Forelimb muscle (tissue), 1 donor: ENCODE measurements around the gene HTT. TPM values are rescaled to one million over a fixed set of nuclear protein-coding genes. Genes with fewer than 3 reads are reported as not detected.

Experiments
- DNase-seq: peaks from one replicate; pipeline ENCODE4 v3.0.0-alpha.2; 2013; ENCODE audit warnings: low read depth
- polyA plus RNA-seq: library from polyadenylated mRNA; unstranded; fragments of 120-200 nt; gene quantifications from one replicate; pipeline ENCODE4 v1.2.1, GENCODE V29; 2013; ENCODE audit not compliant: insufficient read length

Gene HTT
- polyA plus RNA-seq, 1 donor: 21.1 TPM

DNA sequence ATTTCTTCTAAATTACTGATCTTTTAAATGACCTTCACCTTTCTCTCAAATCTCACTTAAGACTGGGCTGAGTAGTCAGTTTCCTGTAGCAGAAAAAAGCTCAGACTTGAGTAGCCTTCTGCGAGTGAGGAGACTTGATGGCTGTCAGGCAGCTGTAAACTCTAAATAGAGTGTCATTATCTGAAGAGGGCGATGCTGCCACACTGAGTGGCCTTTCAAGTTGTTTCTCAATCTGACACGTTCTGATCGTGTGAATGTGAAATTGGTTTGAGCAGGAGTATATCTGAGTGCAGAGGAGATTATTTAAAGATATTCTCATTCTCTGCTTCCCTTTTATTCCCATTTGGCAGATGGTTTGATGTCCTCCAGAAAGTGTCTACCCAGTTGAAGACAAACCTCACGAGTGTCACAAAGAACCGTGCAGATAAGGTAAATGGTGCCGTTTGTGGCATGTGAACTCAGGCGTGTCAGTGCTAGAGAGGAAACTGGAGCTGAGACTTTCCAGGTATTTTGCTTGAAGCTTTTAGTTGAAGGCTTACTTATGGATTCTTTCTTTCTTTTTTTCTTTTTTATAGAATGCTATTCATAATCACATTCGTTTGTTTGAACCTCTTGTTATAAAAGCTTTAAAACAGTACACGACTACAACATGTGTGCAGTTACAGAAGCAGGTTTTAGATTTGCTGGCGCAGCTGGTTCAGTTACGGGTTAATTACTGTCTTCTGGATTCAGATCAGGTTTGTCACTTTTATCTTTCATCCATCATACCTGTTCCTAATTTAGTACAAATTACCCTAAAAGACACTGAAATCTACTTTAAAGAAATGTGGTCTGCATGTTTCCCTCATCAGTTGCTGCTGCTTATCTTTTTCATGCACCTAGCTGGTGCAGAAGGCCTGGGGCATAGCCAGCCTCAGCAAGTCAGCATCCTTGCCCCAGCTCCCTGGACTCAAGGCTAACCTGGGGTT lies 100.2 kb downstream of the HTT start:
- DNase-seq: no peak

GRCh38 chr4:3176367-3177229 lies 102.1 kb downstream of the HTT start:
- no peak for DNase-seq

- no peak for DNase-seq
Observed at GRCh38 chr4:3177426-3177825, 102.9 kb downstream of the HTT start.

- no peak for DNase-seq
Observed at GRCh38 chr4:3177905-3178304, 103.4 kb downstream of the HTT start.

- DNase-seq: no peak
Observed at GRCh38 chr4:3178351-3178750, 103.9 kb downstream of the HTT start.

DNA sequence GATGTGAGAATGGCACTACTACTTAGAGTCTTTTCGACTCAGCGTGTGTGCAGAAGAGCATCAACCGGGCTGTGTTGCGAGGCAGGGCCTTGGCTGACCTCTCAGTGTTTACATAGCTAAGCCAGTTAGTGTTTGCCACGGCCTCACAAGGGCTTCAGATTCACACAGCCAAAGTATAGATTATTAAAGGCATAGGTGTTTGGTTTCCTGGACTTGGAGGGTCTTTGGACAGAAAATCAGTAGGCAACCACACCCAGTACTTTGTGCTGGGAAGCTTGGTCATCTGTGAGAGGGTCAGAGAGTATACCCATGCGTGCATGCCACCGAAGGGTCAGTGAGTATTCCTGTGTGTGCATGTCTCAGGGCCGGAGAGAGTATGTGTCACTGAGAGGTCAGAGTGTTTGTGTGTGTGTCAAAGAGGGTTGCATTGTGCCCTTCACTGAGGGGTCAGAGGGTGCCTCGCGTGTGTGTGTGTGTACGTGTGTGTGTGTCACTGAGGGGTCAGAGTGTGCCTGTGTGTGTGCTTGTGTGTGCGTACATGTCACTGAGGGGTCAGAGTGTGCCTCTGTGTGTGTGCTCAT lies 104.7 kb downstream of the HTT start:
- no peak for DNase-seq

DNA sequence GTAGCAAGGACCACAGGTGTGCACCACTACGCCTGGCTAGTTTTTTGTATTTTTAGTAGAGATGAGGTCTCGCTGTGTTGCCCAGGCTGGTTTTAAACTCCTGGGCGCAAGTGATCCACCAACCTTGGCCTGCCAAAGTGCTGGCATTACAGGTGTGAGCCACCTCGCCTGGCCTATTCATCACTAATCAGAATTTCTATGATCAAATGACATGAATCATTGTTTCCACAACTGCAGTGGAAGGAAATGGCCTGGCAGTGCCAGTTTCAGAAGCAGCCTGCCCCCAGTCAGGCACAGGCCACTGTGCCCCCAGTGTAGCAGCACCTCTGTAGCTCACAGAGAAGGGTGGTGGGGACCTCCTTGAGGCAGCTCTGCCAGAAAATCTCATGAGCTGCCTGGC lies 108.5 kb downstream of the HTT start:
- no peak for DNase-seq

DNA sequence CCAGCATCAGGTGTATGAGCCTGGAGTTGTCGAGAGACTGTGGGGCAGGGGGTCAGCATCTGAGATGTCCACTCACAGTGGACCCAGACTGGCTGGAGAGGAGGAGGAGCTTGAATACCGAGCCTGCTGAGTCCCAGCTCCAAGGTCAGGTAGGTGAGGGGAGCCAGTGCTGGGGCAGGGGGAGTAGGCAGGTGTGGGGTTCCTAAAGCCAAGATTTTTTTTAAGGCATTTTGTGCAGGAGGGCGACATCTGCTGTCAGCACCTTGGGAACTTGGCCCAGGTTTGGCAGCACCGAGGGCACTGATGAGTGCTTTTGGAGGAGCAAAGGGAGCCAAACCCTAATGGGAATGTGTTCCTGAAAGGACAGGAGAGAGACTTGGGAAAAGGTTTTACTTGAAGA lies 110.2 kb downstream of the HTT start:
- DNase-seq: no peak

DNA sequence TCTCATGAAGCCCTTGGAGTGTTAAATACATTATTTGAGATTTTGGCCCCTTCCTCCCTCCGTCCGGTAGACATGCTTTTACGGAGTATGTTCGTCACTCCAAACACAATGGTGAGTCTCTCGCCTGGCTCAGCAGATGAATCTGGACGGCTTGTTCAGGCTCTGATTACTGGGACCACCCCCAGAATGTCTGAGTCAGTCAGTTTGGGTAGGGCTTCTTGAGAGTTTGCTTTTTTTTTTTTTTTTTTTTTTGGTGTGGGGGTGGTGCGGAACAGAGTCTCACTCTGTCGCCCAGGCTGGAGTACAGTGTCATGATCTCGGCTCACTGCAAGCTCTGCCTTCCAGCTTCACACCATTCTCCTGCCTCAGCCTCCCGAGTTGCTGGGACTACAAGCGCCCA lies 112.1 kb downstream of the HTT start:
- no peak for DNase-seq

DNA sequence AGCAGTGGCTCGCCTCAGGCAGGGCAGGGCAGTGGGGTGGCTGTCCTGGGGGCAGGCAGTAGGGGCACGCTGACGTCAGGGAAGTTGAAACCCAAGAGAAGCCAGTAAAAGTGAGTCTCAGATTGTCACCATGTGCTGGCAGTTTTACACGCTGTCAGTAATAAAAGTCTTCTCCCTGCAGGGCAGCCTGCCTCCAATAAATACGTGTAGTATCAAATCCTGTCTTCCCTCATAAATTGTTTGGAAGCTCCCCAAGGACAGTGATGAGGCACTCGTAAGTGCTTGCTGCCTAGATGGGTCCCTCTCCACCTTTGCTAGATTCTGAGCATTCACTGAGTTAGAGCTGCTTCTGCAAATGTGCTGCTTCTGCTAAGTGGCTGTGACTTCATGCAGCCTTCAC lies 113.6 kb downstream of the HTT start:
- DNase-seq: no peak

DNA sequence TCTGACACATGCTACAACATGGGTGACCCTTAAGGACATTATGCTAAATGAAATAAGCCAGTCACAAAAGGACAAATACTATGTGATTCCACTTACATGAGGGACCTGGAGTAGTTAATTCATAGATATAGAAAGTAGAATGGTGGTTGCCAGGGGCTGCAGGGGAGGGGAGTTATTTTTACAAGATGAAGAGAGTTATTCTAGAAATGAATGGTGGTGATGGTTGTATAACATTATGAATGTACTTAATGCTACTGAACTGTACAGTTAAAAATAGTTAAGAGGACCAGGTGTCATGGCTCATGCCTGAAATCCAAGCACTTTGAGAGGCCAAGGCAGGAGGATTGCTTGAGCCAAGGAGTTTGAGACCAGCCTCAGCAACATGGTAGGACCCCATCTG lies 115.0 kb downstream of the HTT start:
- DNase-seq: no peak

GRCh38 chr4:3190549-3190948 lies 116.1 kb downstream of the HTT start:
- DNase-seq: no peak

GRCh38 chr4:3192188-3192587 lies 117.7 kb downstream of the HTT start:
- DNase-seq: no peak

- no peak for DNase-seq
Observed at GRCh38 chr4:3192827-3193226, 118.3 kb downstream of the HTT start.

- DNase-seq: no peak
Observed at GRCh38 chr4:3193531-3194203, 119.2 kb downstream of the HTT start.

DNA sequence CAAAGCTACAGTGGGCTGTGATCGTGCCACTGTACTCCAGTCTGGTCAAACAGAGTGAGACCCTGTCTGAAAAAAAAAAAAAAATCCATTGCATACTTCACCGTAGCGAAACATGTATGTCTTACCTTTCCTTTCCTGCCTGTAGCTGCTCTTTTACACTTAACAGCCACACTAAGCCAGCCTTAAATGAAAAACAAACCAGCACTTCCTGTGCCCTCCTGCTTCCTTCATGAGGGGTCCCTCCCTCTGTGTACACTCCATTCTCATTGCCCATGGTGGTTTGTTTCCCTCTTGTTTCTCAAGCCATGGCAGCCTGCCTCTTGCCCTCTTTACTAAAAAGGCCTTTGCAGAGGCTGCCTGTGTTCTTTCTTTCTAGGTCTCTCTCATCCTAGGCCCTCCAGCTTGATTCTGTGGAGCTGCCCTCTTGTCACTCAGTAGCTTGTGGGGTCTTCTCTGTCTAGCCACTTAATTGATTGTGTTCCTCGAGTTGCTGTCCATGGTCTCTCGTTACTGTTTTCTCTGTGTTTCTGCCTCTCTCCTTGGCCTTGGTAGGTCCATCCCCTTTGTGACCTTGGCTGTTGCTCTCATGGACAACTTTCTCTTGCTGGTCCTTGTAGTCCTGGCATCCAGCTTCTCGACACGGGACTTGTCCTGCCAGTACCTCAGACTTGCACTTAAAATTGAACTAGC lies 122.3 kb downstream of the HTT start:
- DNase-seq: no peak

DNA sequence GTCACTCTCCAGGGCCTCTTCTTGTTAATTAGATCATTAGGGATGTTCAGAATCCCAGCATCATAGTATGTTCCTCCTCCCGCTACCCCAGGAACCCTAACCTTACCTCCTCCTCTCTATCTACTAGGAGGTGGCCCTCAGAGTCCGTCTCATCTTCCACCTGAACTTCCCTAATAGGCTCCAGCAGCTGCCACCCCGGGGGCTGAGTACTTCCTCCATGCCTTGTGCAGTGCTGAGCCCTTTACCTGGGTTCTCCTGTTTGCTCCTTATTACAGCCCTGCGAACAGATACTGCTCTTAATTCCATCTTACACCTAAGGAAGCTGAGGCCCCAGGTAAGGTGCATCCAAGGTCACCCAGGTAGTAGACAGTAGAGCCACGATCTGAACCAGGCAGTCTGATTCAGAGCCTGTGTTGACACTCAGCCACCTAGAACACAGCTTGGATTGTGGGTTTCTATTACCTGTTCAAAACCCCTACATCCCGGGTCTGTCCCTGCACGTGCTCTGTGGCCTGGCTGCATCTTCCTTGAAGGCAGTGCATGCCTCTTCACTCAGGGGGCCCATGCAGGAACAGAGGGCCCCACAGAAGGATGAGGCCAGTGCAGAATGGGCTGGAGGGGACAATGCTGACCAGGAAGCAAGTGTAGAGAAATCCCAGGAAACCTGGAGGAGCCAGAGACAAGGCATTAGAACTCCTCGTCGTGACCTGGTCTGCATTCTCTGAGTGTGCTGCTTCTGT lies 123.1 kb downstream of the HTT start:
- no peak for DNase-seq

DNA sequence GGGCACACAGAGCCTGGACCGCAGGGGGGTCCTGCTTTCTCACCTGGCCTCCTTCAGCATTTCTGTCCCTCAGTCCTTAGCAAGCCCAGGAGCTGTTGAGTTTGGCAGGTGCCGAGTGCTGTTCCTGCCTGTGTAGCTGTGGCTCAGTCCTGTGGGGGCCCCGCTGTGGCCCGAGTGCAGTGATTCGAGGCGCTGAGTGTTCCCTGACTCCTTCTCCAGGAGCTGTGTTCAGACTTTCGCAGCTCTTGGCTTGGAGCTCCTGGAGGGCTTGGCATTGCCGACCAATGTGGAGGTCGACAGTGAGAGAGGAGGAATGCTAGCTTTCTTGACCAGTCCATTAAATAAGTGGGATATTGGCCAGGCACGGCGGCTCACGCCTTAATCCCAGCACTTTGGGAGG lies 124.4 kb downstream of the HTT start:
- DNase-seq: no peak

DNA sequence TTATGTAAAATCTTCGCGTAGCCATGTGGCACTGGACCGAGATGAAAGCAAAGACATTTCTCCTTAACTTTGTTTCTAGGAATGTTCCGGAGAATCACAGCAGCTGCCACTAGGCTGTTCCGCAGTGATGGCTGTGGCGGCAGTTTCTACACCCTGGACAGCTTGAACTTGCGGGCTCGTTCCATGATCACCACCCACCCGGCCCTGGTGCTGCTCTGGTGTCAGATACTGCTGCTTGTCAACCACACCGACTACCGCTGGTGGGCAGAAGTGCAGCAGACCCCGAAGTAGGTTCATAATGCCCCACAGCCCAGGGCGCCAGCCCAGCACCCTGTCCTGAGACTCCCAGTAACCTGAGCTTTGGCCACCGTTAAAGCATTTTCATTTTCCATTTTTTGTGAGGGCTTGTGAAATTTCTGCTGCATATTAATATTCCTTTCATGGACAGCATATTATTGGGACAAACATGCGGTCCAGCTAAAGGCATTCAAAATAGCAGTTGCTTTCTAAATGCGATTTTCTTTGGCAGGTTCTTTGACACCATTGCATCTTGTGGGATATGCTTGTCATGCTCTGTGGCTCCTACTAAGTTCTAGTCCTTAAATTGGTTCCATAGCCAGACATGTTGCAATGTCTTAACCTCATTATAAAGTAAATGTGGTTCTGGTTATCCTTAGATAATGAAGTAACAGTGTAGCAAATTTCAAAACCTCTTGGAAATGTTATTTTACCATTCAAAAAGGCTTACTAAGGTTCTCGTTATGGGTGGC lies 125.4 kb downstream of the HTT start:
- no peak for DNase-seq
